Measurements from ENCODE around the gene CNTNAP1.

Gene CNTNAP1

GRCh38 chr17:42743595-42744282, 61.4 kb downstream of the CNTNAP1 start:
- no peak for DNase-seq

GRCh38 chr17:42744283-42744805, 62.0 kb downstream of the CNTNAP1 start:
- DNase-seq, result peak; percentile 57 to 73

GRCh38 chr17:42744806-42745617, 62.7 kb downstream of the CNTNAP1 start, which contains the start of gene EZH1:
Gene EZH1, minus strand, starts transcription at chr17:42745040. Its CDS starts 16,099 bp downstream, at chr17:42728941.
- DNase-seq, result peak; percentile 92 to 95

- no peak for DNase-seq
Observed at GRCh38 chr17:42748202-42748907, 66.0 kb downstream of the CNTNAP1 start.

- DNase-seq, result no peak
Observed at GRCh38 chr17:42748908-42749798, 66.8 kb downstream of the CNTNAP1 start.

Data from CD4-positive, alpha-beta T cell treated with Interferon alpha-2 for 1 hour (primary cell).